Activated CD4-positive, alpha-beta T cell treated with anti-CD3 and anti-CD28 coated beads, Interleukin-2, Interleukin-4, amounts not matched to agents 100 ng/mL and 50 ng/mL, durations not matched to agents 16 hours and 8 hours (primary cell): ENCODE results near the gene TRIM54.

Source experiments
- DNase-seq: peaks from one replicate; pipeline ENCODE4 v3.0.0-alpha.2; 2020; ENCODE audit warnings: low spot score

Gene TRIM54

GRCh38 chr2:27281855-27282559, at the start of gene TRIM54:
TSS of gene TRIM54 (plus strand) at chr2:27282429. CDS start at chr2:27282732, 303 bp downstream.
- DNase-seq, result no peak

GRCh38 chr2:27233341-27233740, 48.9 kb upstream of the TRIM54 start:
- no peak for DNase-seq

GRCh38 chr2:27236136-27236535, 46.1 kb upstream of the TRIM54 start:
- DNase-seq, result no peak

GRCh38 chr2:27236626-27237025, 45.6 kb upstream of the TRIM54 start:
- no peak for DNase-seq

- no peak for DNase-seq
These were observed 44.8 kb upstream of the TRIM54 start for GRCh38 chr2:27237341-27237945.

- DNase-seq, result no peak
These were observed 43.3 kb upstream of the TRIM54 start for GRCh38 chr2:27238976-27239375.

GRCh38 chr2:27240406-27240805, 41.8 kb upstream of the TRIM54 start:
- no peak for DNase-seq

- DNase-seq, result no peak
These were observed 40.2 kb upstream of the TRIM54 start for GRCh38 chr2:27241761-27242613.

- DNase-seq, result no peak
These were observed 39.6 kb upstream of the TRIM54 start for GRCh38 chr2:27242614-27242951.

- DNase-seq, result no peak
These were observed 38.7 kb upstream of the TRIM54 start for GRCh38 chr2:27243391-27244130.

- no peak for DNase-seq
These were observed 37.1 kb upstream of the TRIM54 start for GRCh38 chr2:27245116-27245515.

GRCh38 chr2:27245626-27246025, 36.6 kb upstream of the TRIM54 start:
- DNase-seq, result no peak

- no peak for DNase-seq
These were observed 34.3 kb upstream of the TRIM54 start for GRCh38 chr2:27247893-27248292.

GRCh38 chr2:27249159-27249890, 32.9 kb upstream of the TRIM54 start:
- DNase-seq, result no peak

- DNase-seq, result peak; percentile 50
These were observed 32.2 kb upstream of the TRIM54 start for GRCh38 chr2:27249891-27250651.

GRCh38 chr2:27250652-27251379, 31.4 kb upstream of the TRIM54 start:
- no peak for DNase-seq

- DNase-seq, result no peak
These were observed 30.5 kb upstream of the TRIM54 start for GRCh38 chr2:27251766-27252165.

GRCh38 chr2:27255187-27255586, 27.0 kb upstream of the TRIM54 start:
- DNase-seq, result no peak

- no peak for DNase-seq
These were observed 26.6 kb upstream of the TRIM54 start for GRCh38 chr2:27255660-27256059.

GRCh38 chr2:27256855-27257454, 25.3 kb upstream of the TRIM54 start:
- no peak for DNase-seq
